Ectodermal cell (in vitro differentiated cells): ENCODE results near the gene EPN2.
A peak's percentile ranks its signal among the peaks of the same experiment; 100 is the strongest.

ENCODE experiments used
- H3K27ac ChIP-seq: 2 replicates; pipeline ENCODE4 v1.7.0; 2013; ENCODE audit warnings: mild to moderate bottlenecking, low read depth, low read length; ENCODE audit not compliant: insufficient read depth, poor library complexity, severe bottlenecking
- H3K27me3 ChIP-seq: 2 replicates; pipeline ENCODE4 v1.7.0; 2013; ENCODE audit warnings: mild to moderate bottlenecking, low read length; ENCODE audit not compliant: insufficient read depth, control insufficient read depth, poor library complexity, severe bottlenecking
- H3K36me3 ChIP-seq: one replicate; pipeline ENCODE4 v1.7.0; 2013; ENCODE audit warnings: low read length; ENCODE audit not compliant: control insufficient read depth, insufficient read depth
- H3K4me1 ChIP-seq: one replicate; pipeline ENCODE4 v1.7.0; 2013; ENCODE audit warnings: low read length; ENCODE audit not compliant: control insufficient read depth, insufficient read depth
- H3K4me3 ChIP-seq: 2 replicates; pipeline ENCODE4 v1.7.0; 2013; ENCODE audit warnings: low read depth, low read length, control low read depth; ENCODE audit not compliant: insufficient read depth
- H3K9me3 ChIP-seq: 2 replicates; pipeline ENCODE4 v1.7.0; 2013; ENCODE audit warnings: mild to moderate bottlenecking, low read length, moderate library complexity; ENCODE audit not compliant: control insufficient read depth
- WGBS, 2 experiments: methylation state at CpG; one replicate each; pipeline ENCODE4 v1.1.7; 2013; ENCODE audit warnings: missing lambda C conversion rate in 2 of 2; 5-methylcytosine and 5-hydroxymethylcytosine counted together

EPN2 gene

DNA sequence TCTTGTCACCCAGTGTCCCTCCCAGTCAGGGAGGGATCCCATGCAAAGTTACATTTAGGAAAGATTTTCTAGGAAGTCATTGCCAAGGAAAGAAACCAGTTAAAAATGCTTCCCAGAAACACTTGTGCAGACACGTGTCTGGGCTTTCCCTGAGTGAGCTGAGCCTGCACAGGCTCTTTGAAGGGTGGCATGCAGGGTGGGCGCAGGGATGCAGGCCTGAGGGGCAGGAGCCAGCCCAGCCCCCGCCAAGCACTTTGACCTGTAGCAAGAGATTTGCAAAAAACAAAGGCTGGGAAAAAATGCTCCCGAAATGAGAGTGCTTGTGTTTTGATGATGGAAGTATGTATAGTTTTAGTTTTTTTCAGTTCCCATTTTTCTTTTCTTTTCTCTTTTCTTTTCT, 73.0 kb downstream of the EPN2 start:
- WGBS, 2 experiments = 91% methylated on average over 4 of the region's 4 CpGs
- Histone ChIP-seq H3K9me3 (no peaks in the 10 kb centered on the region), H3K36me3 (peaks cover 15% of the 10 kb centered on the region), H3K4me3 (no peak overlapping the region), H3K27ac (no peak overlapping the region), H3K27me3 (no peaks in the 10 kb centered on the region), H3K4me1 (peaks cover 3% of the 10 kb centered on the region)

DNA sequence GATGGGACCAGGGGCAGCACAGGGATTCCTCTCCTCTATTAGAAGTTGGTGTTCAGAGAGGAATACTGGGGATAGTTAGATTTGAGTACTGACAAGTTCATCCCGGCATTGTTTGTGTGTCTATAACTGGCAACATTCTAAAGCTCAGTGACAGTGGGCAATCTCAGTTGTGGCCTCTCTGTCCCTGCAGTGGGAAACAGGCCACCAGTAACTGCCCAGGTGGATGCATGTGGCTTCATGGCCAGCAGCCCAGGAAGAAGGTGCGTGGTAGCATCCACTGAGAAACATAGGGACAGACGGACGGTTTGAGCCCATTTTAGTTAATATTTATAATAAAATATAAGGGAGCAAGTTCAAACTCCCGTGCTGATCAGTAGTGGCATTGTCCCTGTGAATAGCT, 73.8 kb downstream of the EPN2 start:
- no peak overlapping the region for H3K4me3 ChIP-seq
- peaks cover 15% of the 10 kb centered on the region for H3K36me3 ChIP-seq
- H3K9me3 ChIP-seq = no peaks in the 10 kb centered on the region
- 89 to 100% methylated on average over 2 to 5 of the region's 5 CpGs for WGBS, 2 experiments
- H3K4me1 ChIP-seq = peaks cover 3% of the 10 kb centered on the region
- H3K27ac ChIP-seq = no peak overlapping the region
- H3K27me3 ChIP-seq = no peaks in the 10 kb centered on the region

GRCh38 chr17:19311421-19312215, 74.5 kb downstream of the EPN2 start:
- Histone ChIP-seq H3K36me3 (peaks cover 15% of the 10 kb centered on the region), H3K27ac (no peak overlapping the region), H3K27me3 (no peaks in the 10 kb centered on the region), H3K4me1 (peaks cover 4% of the 10 kb centered on the region), H3K4me3 (no peak overlapping the region), H3K9me3 (no peaks in the 10 kb centered on the region)
- WGBS, 2 experiments = 90 to 100% methylated on average over 5 to 6 of the region's 6 CpGs

DNA sequence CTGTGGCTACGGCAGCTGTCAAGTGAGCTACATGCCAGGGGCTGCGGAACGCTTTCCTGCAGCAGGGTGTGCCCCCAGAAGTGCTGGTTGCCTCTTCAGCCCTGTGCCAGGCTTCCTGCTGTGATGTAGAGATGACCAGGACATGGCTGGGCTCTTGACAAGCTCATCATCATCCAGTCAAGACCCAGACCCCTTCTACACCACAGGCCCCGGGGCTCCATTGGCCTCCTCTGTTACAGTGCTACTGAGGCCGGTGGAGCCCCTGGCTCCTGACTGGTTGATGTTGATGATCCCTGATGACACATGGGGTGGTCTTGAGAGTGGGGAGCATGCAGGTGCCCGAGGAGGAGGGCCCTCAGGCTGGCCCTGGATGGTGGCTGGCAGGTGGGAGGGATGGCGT, 75.2 kb downstream of the EPN2 start:
- Histone ChIP-seq H3K4me1 (peaks cover 12% of the 10 kb centered on the region), H3K36me3 (peaks cover 15% of the 10 kb centered on the region), H3K27me3 (no peaks in the 10 kb centered on the region), H3K27ac (no peak overlapping the region), H3K9me3 (no peaks in the 10 kb centered on the region), H3K4me3 (no peak overlapping the region)
- 97 to 99% methylated on average over 7 of the region's 7 CpGs for WGBS, 2 experiments

GRCh38 chr17:19313066-19313745, 76.0 kb downstream of the EPN2 start:
- WGBS, 2 experiments = 94 to 95% methylated on average over 13 of the region's 13 CpGs
- H3K9me3 ChIP-seq = no peaks in the 10 kb centered on the region
- no peak overlapping the region for H3K4me3 ChIP-seq
- peaks cover 15% of the 10 kb centered on the region for H3K36me3 ChIP-seq
- H3K4me1 ChIP-seq = peaks cover 18% of the 10 kb centered on the region
- no peak overlapping the region for H3K27ac ChIP-seq
- H3K27me3 ChIP-seq = no peaks in the 10 kb centered on the region

DNA sequence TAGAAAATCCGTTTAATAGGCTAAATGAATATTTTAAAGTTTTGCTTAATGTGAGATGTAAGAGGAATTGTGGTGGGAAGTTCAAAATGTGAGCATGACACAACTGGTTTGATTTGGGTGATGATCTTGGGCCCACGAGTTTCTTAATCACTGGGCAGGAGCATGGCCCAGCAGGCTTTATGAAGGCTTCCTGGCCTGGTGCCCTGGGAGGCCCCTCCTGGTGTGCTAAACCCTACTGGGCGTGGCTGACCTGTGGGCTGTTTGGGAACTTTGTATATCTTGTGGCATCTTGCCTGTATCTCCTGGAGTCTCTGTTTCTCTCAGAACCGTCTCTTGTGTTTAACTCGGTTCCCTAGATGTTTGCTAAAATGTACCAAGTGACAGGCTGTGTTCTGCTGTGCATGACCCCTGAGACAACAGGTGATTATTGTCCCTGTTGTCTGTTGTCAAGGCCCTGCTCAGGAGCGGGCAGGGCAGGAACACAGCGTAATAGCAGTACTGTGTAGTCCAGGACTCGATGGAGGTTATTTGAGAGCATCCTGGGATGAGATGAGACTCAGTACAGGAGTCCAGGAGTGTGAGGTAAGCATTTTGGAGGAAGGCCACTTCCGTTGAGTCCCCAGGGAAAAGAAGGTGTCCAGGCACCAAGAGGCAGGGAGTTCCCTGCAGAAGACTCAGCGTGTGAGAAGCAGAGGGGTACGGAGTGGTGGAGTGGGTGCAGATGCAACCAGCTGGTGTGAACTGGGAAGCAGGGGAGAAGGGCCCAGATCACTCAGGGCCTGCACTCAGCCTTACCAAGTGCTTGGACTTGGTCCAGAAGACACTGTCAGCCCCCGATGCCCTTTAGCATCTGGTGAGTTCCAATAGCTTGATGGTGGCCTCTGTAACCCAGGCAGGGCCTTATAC, 76.8 kb downstream of the EPN2 start:
- Histone ChIP-seq H3K9me3 (no peaks in the 10 kb centered on the region), H3K27ac (no peak overlapping the region), H3K4me3 (no peak overlapping the region), H3K27me3 (no peaks in the 10 kb centered on the region), H3K4me1 (peaks cover 18% of the 10 kb centered on the region), H3K36me3 (peaks cover 15% of the 10 kb centered on the region)
- WGBS, 2 experiments = 95% methylated on average over 12 of the region's 12 CpGs

- H3K36me3 ChIP-seq = peaks cover 15% of the 10 kb centered on the region
- H3K9me3 ChIP-seq = no peaks in the 10 kb centered on the region
- H3K27ac ChIP-seq = no peak overlapping the region
- no peak overlapping the region for H3K4me3 ChIP-seq
- no peaks in the 10 kb centered on the region for H3K27me3 ChIP-seq
- WGBS, 2 experiments = 93 to 97% methylated on average over 4 of the region's 4 CpGs
- H3K4me1 ChIP-seq = peaks cover 16% of the 10 kb centered on the region
These were observed 77.9 kb downstream of the EPN2 start for GRCh38 chr17:19315104-19315503.

- peaks cover 14% of the 10 kb centered on the region for H3K36me3 ChIP-seq
- H3K27ac ChIP-seq = peak overlapping the region; percentile 45
- H3K27me3 ChIP-seq = no peaks in the 10 kb centered on the region
- peaks cover 16% of the 10 kb centered on the region for H3K4me1 ChIP-seq
- WGBS, 2 experiments = 48 to 63% methylated on average over 2 to 3 of the region's 3 CpGs
- H3K4me3 ChIP-seq = no peak overlapping the region
- H3K9me3 ChIP-seq = no peaks in the 10 kb centered on the region
These were observed 79.7 kb downstream of the EPN2 start for GRCh38 chr17:19316761-19317358.

- 37 to 42% methylated on average over 19 of the region's 19 CpGs for WGBS, 2 experiments
- Histone ChIP-seq H3K4me1 (peaks cover 16% of the 10 kb centered on the region), H3K4me3 (no peak overlapping the region), H3K27me3 (no peaks in the 10 kb centered on the region), H3K27ac (peak overlapping the region; percentile 31), H3K36me3 (peaks cover 8% of the 10 kb centered on the region), H3K9me3 (no peaks in the 10 kb centered on the region)
These were observed 80.4 kb downstream of the EPN2 start for GRCh38 chr17:19317359-19318095.
